ENCODE data around the gene SPATS2L. TPM values are rescaled to one million over a fixed set of nuclear protein-coding genes. Genes with fewer than 3 reads are reported as not detected.

The SPATS2L gene
- total and polyA plus RNA-seq, 2 of the 13 experiments (the other 11 are each of a cell fraction or from before 2014, with no cell fraction given): 154 to 212 TPM

- TF ChIP-seq ZNF44 (CRISPR knock-in tag; IDR thresholded peaks at IDR 0.05) (no peak), BRCA1 (CRISPR knock-in tag; IDR thresholded peaks at IDR 0.05) (no peak), AGO1 (IDR thresholded peaks at IDR 0.05; ENCODE audit: low read depth, low read length, poor library complexity, severe bottlenecking) (peak; percentile 85), ZNF615 (CRISPR knock-in tag; IDR thresholded peaks at IDR 0.05; ENCODE audit: borderline replicate concordance) (no peak), RCOR2 (CRISPR knock-in tag; IDR thresholded peaks at IDR 0.05) (no peak), EEA1 (CRISPR knock-in tag; IDR thresholded peaks at IDR 0.05; ENCODE audit: borderline replicate concordance) (no peak), REL (CRISPR knock-in tag; conservative IDR thresholded peaks at IDR 0.05) (peak; percentile 89; the same call in 1 of the 2 replicates), ZNF468 (CRISPR knock-in tag; IDR thresholded peaks at IDR 0.05) (peak; percentile 80; the same call in 1 of the 2 replicates), TFAP4 (IDR thresholded peaks at IDR 0.05; ENCODE audit: borderline replicate concordance, low read depth) (peak; percentile 68; the same call in 1 of the 2 replicates), PBX3 (CRISPR knock-in tag; IDR thresholded peaks at IDR 0.05; ENCODE audit: borderline replicate concordance) (no peak), ZNF33B (CRISPR knock-in tag; IDR thresholded peaks at IDR 0.05) (no peak), ZBED4 (CRISPR knock-in tag; IDR thresholded peaks at IDR 0.05; ENCODE audit: borderline replicate concordance) (peak; percentile 45; the same call in 1 of the 2 replicates), ZNF720 (CRISPR knock-in tag; IDR thresholded peaks at IDR 0.05) (no peak), PLSCR1 (CRISPR knock-in tag; IDR thresholded peaks at IDR 0.05; ENCODE audit: borderline replicate concordance) (no peak), GMEB1 (CRISPR knock-in tag; IDR thresholded peaks at IDR 0.05; ENCODE audit: borderline replicate concordance) (peak; percentile 90), ZNF639 (CRISPR knock-in tag; conservative IDR thresholded peaks at IDR 0.05) (no peak; the same call in 1 of the 2 replicates), ARID2 (CRISPR knock-in tag; IDR thresholded peaks at IDR 0.05; ENCODE audit: borderline replicate concordance) (peak; percentile 96), KDM4B (CRISPR knock-in tag; IDR thresholded peaks at IDR 0.05) (peak; percentile 64; the same call in 1 of the 2 replicates)
These were observed 219.6 kb downstream of the SPATS2L start, which contains the start of gene SGO2 (continued) for GRCh38 chr2:200525882-200526651.
